ENCODE results near the gene TXNRD1.

GRCh38 chr12:104166465-104166864 is 49.1 kb upstream of the TXNRD1 start:
- TF ChIP-seq CTCF (IDR thresholded peaks at IDR 0.05 in 8 of 11, conservative IDR thresholded peaks at IDR 0.05 in 3 of 11) (no peak), POLR2AphosphoS5 (IDR thresholded peaks at IDR 0.05) (no peak)

Measured in spleen (tissue), 7 donors.